Adrenal gland (tissue), 5 donors: Measurements from ENCODE around the gene SPDYE2B.
"Not testable (repeated sequence)": the region's sequence is repeated elsewhere in the genome, so short reads cannot be mapped to it uniquely, and the experiment has no call there.

Source experiments
- CTCF ChIP-seq, 6 experiments: fragments of 450-650 bp in 4 of 6; fragments of 200-600 bp in 2 of 6; sonication (generic) in 1 of 6; IDR thresholded peaks; 1 replicate in 5 of 6; 2 replicates in 1 of 6; pipeline versions ENCODE4 v1.5.1 to v1.8.0; 2016 to 2021; ENCODE audit warnings: antibody characterized with exemption in 6 of 6, mild to moderate bottlenecking in 2 of 6, moderate library complexity in 1 of 6
- POLR2A ChIP-seq, 2 donors: fragments of 450-650 bp; IDR thresholded peaks; one replicate each; pipeline ENCODE4 v1.6.1; 2017; ENCODE audit warnings: antibody characterized with exemption in 2 of 2, mild to moderate bottlenecking in 2 of 2, moderate library complexity in 1 of 2
- donor health status: DM: no; HTN: no; CAD: no.

GRCh38 chr7:102610441-102610840 lies 39.7 kb upstream of the SPDYE2B start:
- TF ChIP-seq CTCF, POLR2A (IDR thresholded peaks at IDR 0.05): not testable (repeated sequence)
